ENCODE measurements around the gene DPP8. TPM values are rescaled to one million over a fixed set of nuclear protein-coding genes. Genes with fewer than 3 reads are reported as not detected.
"Not testable (repeated sequence)": the region's sequence is repeated elsewhere in the genome, so short reads cannot be mapped to it uniquely, and the experiment has no call there.

The DPP8 gene
- polyA plus RNA-seq, 3 donors from 2014 or later, result 33.1 to 103 (median 52.0) TPM

- Mint-ChIP-seq H3K36me3 (no peaks in the 10 kb centered on the region), H3K4me3 (no peak overlapping the region), H3K9me3 (no peaks in the 10 kb centered on the region), H3K27me3 (ENCODE audit: low read depth in 3 of 3) (peaks cover 9 to 21% (median 10%) of the 10 kb centered on the region in 3 donors), H3K4me1 (peaks cover 0 to 1% of the 10 kb centered on the region in 2 donors), H3K27ac (no peak overlapping the region)
- peak in 2 of 3 donors; percentile 16 to 35 for DNase-seq
Measured at GRCh38 chr15:65400760-65401610, 116.5 kb downstream of the DPP8 start.

GRCh38 chr15:65399997-65400396 is 117.5 kb downstream of the DPP8 start:
- no peak for DNase-seq
- Mint-ChIP-seq H3K27ac (no peak overlapping the region), H3K27me3 (ENCODE audit: low read depth in 3 of 3) (peaks cover 10 to 23% (median 11%) of the 10 kb centered on the region in 3 donors), H3K4me1 (peaks cover 0 to 1% of the 10 kb centered on the region in 2 donors), H3K9me3 (no peaks in the 10 kb centered on the region), H3K36me3 (no peaks in the 10 kb centered on the region), H3K4me3 (no peak overlapping the region)

- Mint-ChIP-seq H3K27ac (no peak overlapping the region), H3K27me3 (ENCODE audit: low read depth in 3 of 3) (peaks cover 10 to 24% (median 12%) of the 10 kb centered on the region in 3 donors), H3K36me3 (no peaks in the 10 kb centered on the region), H3K4me3 (no peak overlapping the region), H3K9me3 (no peaks in the 10 kb centered on the region), H3K4me1 (peaks cover 0 to 1% of the 10 kb centered on the region in 2 donors)
- DNase-seq, result no peak
Measured at GRCh38 chr15:65399001-65399706, 118.3 kb downstream of the DPP8 start.

GRCh38 chr15:65398486-65398885 is 119.0 kb downstream of the DPP8 start:
- not testable (repeated sequence) for H3K36me3 Mint-ChIP-seq, H3K27ac Mint-ChIP-seq, DNase-seq, H3K4me1 Mint-ChIP-seq, H3K4me3 Mint-ChIP-seq, H3K9me3 Mint-ChIP-seq
- peaks cover 10 to 25% (median 12%) of the 10 kb centered on the region in 3 donors for H3K27me3 Mint-ChIP-seq (ENCODE audit: low read depth in 3 of 3)

- H3K27ac Mint-ChIP-seq, result no peak overlapping the region
- H3K4me1 Mint-ChIP-seq, result peaks cover 0 to 1% of the 10 kb centered on the region in 2 donors
- H3K36me3 Mint-ChIP-seq, result no peaks in the 10 kb centered on the region
- DNase-seq, result no peak
- peak overlapping the region in 2 of 5 donors; percentile 17 to 53 for H3K4me3 Mint-ChIP-seq
- H3K9me3 Mint-ChIP-seq, result no peaks in the 10 kb centered on the region
- peaks cover 10 to 23% (median 15%) of the 10 kb centered on the region in 3 donors for H3K27me3 Mint-ChIP-seq (ENCODE audit: low read depth in 3 of 3)
Measured at GRCh38 chr15:65396965-65397317, 120.5 kb downstream of the DPP8 start.

GRCh38 chr15:65396283-65396964 is 121.1 kb downstream of the DPP8 start:
- Mint-ChIP-seq H3K36me3 (no peaks in the 10 kb centered on the region), H3K27me3 (ENCODE audit: low read depth in 3 of 3) (peaks cover 10 to 23% (median 13%) of the 10 kb centered on the region in 3 donors), H3K4me1 (peaks cover 0 to 1% of the 10 kb centered on the region in 2 donors), H3K27ac (no peak overlapping the region), H3K9me3 (no peaks in the 10 kb centered on the region), H3K4me3 (no peak overlapping the region)
- DNase-seq, result no peak

GRCh38 chr15:65395567-65396202 is 121.8 kb downstream of the DPP8 start:
- no peak for DNase-seq
- Mint-ChIP-seq H3K9me3 (no peaks in the 10 kb centered on the region), H3K4me1 (peaks cover 0 to 1% of the 10 kb centered on the region in 2 donors), H3K27me3 (ENCODE audit: low read depth in 3 of 3) (peaks cover 13 to 23% (median 13%) of the 10 kb centered on the region in 3 donors), H3K4me3 (no peak overlapping the region), H3K36me3 (no peaks in the 10 kb centered on the region), H3K27ac (no peak overlapping the region)

- Mint-ChIP-seq H3K4me1 (peaks cover 0 to 1% of the 10 kb centered on the region in 2 donors), H3K27ac (no peak overlapping the region), H3K4me3 (no peak overlapping the region), H3K36me3 (no peaks in the 10 kb centered on the region), H3K27me3 (ENCODE audit: low read depth in 3 of 3) (peaks cover 12 to 19% (median 13%) of the 10 kb centered on the region in 3 donors), H3K9me3 (no peaks in the 10 kb centered on the region)
- DNase-seq, result no peak
Measured at GRCh38 chr15:65394936-65395335, 122.6 kb downstream of the DPP8 start.

- H3K36me3 Mint-ChIP-seq, result no peaks in the 10 kb centered on the region
- peaks cover 10 to 16% (median 11%) of the 10 kb centered on the region in 3 donors for H3K27me3 Mint-ChIP-seq (ENCODE audit: low read depth in 3 of 3)
Measured at GRCh38 chr15:65394280-65394789, 123.2 kb downstream of the DPP8 start.

GRCh38 chr15:65393557-65393956 is 123.9 kb downstream of the DPP8 start:
- Mint-ChIP-seq H3K4me1 (peaks cover 0 to 1% of the 10 kb centered on the region in 2 donors), H3K4me3 (no peak overlapping the region), H3K27me3 (ENCODE audit: low read depth in 3 of 3) (peaks cover 11 to 14% (median 11%) of the 10 kb centered on the region in 3 donors), H3K36me3 (no peaks in the 10 kb centered on the region), H3K9me3 (no peaks in the 10 kb centered on the region), H3K27ac (no peak overlapping the region)
- no peak for DNase-seq

More at GRCh38 chr15:65394280-65394789, 123.2 kb downstream of the DPP8 start:
- Mint-ChIP-seq H3K27ac (no peak overlapping the region), H3K4me1 (peaks cover 0 to 1% of the 10 kb centered on the region in 2 donors), H3K9me3 (no peaks in the 10 kb centered on the region), H3K4me3 (peak overlapping the region in 1 of 5 donors; percentile 42)
- no peak for DNase-seq

GRCh38 chr15:65393091-65393490 is 124.4 kb downstream of the DPP8 start:
- H3K27me3 Mint-ChIP-seq (ENCODE audit: low read depth in 3 of 3), result peaks cover 9 to 14% (median 11%) of the 10 kb centered on the region in 3 donors

More at GRCh38 chr15:65393091-65393490, 124.4 kb downstream of the DPP8 start:
- Mint-ChIP-seq H3K4me1 (peaks cover 0 to 1% of the 10 kb centered on the region in 2 donors), H3K27ac (no peak overlapping the region), H3K9me3 (no peaks in the 10 kb centered on the region), H3K36me3 (no peaks in the 10 kb centered on the region), H3K4me3 (no peak overlapping the region)
- DNase-seq, result no peak

Data from immature natural killer cell (primary cell).